GM19372 (cell line): ENCODE data around the gene IGSF21.

Experiments
- ATAC-seq: cut with Tn5 transposase; IDR thresholded peaks from one replicate; pipeline ENCODE4 v1.9.1; 2021; ENCODE audit warnings: mild to moderate bottlenecking, low read depth, moderate library complexity; ENCODE audit not compliant: unreplicated experiment

The IGSF21 gene

DNA sequence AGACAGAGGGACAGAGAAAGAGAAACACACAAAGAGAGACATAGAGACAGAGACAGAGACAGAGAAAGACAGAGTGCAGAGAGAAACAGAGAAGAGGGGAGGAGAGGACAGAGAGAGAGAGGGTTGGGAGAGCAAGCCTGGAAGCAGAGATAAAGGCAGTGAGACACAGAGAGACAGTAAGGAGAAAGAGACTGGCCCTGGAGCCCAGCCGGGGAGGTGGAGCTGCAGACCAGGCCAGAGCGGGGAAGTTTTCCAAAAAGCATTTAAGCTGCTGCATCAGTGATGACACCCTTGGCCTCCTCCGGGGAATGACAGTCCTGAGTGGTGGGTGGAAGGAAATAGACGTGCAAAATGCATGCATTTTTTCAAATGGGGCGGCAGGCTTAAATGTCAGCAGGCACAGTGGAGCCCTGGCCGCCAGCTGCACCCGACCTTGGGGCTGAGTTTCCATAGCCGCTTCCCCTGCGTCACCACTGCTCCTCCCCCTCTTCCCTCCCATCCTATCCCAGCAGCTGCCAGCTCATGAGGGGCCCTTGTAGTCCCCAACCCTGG is 277.7 kb downstream of the IGSF21 start:
- ATAC-seq = no peak

- ATAC-seq = no peak
Measured at GRCh38 chr1:18386591-18386990, 279.0 kb downstream of the IGSF21 start.

DNA sequence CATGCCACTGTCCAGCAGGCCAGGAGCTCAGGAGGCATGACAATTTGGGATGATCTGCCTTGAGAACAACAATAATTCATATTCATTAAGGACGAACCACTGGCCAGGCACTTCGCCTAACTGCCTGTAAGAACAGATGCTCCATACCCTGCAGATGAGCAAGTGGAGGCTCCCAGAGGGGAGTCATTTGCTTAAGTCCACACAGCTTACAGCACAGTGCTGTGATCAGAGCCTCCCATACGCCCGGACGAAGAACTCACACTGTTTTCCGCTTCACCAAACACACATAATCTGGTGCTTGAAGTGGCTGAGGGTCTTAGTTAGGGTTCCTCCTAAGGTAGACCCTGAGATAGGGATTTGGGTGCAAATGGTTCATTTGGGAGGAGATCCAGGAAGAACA is 279.7 kb downstream of the IGSF21 start:
- ATAC-seq = no peak

- ATAC-seq = no peak
Measured at GRCh38 chr1:18390953-18391352, 283.4 kb downstream of the IGSF21 start.

DNA sequence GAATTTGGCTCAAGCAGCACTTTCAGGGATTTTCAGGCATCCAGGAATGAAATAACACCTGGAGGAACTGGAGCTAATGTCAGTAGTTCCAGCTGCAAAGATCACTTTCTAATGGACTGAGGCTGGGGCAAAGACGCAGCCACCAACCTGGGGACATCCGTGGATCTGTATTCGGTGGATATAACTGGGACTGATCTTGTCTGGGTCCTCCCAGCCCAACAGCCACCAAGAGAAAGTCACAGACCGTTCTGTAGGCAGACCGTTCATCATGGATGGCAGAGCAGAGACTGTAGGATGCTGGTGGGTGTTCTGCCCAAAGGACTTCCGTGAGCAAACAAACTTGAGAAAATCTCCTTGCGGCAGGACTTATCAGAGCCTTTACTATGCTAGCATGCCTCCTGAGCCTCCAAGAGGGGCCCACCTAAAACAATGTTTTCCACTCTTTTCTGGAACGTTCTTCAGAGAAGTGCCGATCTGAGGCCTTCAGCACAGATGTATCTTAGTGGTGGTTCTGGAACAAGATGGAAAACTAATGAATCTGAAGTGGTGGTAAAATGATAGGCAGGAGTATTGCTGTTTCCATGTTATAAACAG is 287.1 kb downstream of the IGSF21 start:
- ATAC-seq = no peak

GRCh38 chr1:18396247-18396980 is 288.8 kb downstream of the IGSF21 start:
- ATAC-seq = no peak

DNA sequence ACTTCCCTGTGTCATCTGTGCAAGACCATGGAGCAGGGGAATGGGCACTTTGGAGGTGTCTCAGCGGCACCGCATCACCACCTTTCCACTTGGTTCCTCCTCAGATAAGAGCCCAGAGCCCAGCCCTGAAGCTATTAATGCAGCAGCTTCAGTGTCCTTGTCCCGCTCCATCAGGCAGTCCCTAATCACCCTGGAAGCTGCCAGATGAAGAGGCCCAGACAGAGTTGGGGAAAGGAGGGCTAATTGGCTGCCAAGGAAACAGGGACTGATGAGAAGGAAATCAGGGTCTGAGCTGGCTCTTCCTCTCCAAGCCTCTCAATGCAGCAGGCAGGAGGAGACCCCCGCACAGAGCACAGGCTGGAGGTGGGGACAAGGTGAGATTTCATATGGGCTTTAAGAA is 290.0 kb downstream of the IGSF21 start:
- no peak for ATAC-seq

DNA sequence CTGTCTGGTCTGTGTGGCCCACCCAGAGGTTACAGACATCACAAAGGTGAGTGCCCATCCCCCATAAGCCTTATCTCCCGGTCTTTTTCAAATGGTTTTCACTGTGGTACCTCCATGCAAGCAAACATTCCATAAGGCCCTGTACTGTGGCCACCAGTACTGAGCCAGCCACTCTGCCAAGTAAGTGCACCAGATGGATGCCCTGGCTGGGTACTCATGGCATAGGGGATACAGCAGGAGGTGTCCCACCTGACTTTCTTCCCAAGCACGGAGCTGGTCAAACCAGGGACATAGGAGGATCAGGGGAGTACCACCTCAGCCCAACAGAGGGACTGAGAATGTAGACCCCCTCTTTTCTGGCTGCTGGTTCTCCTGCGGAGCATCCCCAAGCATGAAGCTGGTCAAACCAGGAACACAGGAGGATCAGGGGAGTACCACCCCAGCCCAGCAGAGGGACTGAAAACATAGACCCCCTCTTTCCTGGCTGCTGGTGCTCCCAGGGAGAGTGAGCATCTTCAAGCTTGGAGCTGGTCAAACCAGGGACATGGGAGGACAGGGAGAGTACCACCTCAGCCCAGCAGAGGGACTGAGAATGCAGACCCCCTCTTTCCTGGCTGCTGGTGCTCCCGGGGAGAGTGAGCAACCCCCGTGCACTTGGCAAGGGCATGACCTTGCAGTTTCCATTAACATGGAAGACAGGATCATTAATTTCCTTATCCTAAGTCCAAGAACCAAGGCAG is 291.4 kb downstream of the IGSF21 start:
- no peak for ATAC-seq

DNA sequence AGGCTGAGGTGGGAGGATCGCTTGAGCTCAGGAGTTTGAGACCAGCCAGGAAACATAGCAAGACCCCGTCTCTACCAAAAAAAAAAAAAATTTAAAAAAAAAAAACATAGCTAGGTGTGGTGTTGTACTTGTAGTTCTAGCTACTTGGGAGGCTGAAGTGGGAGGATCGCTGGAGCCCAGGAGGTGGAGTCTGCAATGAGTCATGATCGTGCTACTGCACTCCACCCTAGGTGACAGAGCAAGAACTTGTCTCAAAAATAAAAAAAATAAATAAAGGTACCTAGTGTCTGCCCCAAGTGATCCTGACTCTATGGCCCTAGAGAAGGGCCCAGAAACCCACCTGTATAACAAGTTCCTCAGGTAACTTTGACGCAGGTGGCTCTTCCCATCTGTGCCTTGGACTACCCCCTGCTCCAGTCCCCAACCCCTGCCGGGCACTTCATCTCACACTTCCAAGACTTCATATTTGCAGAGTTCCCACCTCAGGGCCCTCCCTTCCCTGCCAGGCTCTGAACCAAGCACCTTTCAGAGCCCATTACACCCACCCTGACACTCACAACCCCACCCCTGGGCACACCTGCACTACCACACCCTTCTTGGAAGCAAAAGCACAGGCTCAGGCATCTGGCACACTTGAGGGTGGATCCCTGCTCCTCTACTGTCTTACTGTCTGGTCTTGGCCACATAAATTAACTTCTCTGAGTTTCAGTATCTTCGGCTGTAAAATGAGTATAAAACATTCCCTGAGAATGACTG is 292.9 kb downstream of the IGSF21 start:
- no peak for ATAC-seq

GRCh38 chr1:18401921-18402320 is 294.3 kb downstream of the IGSF21 start:
- ATAC-seq = no peak

GRCh38 chr1:18404460-18404859 is 296.9 kb downstream of the IGSF21 start:
- ATAC-seq = no peak

DNA sequence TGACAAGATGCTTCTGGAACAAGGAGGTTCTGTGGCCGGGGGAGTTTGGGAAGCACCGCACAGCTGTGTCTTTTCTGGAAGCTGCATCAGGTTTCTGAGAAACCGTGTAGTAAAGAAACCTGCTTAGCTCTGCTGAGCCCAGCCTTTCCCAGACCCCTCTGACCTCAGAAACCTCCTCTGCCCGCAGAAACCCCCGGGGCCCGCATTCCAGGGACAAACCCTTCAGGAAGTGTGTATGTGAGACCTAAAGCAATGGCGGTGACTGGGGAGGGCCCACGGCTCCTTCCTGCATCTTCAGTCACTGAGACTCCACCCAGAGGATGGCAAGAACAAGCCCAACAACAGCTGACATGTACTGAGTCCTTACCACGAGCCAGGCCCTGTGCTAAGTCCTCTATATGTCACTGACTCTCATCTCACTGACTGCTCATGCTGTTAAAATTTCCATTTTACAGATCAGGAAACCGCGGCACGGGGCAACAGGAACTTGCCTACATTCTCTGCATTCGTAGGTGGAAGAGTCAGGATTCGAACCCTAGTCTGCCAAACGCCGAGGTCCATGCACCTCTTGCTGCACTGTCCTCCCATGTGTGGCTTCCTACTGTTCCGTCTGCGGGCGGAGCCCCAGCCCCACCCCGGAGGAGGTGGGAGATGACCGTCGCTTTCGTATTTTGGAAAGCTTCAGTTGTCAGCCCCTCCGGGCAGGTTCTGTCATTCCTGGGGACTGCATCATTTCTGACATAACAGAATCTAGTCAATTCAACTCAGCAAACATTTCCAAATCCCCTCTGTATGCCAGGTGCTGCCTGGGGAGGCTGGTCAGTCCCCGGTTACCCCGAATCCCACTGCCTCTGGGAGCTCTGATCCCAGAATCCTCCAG is 299.8 kb downstream of the IGSF21 start:
- no peak for ATAC-seq

DNA sequence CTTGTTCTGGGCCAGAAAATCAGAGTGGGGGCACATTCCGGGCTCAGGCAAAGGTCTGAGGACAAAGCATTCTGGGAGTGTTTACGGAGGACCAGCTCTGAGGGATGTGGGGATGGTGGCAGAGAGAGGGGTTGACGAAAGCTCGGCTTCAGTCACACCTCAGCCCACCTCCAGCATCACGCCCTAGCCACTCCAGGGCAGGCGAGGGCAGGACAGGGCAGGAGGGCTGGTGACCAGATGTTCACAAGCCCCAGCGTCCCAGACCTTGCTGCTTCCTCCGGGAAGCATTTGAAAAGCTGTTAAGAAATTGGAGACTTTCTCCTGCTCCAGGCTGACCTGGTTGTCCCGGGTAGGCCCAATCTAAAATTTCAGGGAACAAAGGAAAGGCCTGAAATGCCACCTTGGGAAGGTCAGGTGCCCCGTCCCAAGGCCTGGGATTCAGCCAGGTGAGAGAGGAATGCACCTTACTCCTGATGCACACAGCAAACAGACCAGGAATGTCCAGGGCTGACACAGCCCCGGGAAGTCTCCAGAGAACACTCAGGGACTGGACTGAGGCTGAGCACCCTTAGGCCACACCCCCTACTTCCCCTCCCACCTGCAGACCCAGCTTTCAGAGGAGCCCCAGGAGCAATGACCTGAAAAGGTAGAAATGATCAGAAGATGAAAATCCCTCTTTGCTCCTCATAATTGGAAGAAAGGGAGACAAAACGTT is 301.2 kb downstream of the IGSF21 start:
- no peak for ATAC-seq

- ATAC-seq = no peak
Measured at GRCh38 chr1:18409609-18410237, 302.1 kb downstream of the IGSF21 start.

GRCh38 chr1:18410407-18410806 is 302.8 kb downstream of the IGSF21 start:
- no peak for ATAC-seq

- no peak for ATAC-seq
Measured at GRCh38 chr1:18411321-18411720, 303.7 kb downstream of the IGSF21 start.

DNA sequence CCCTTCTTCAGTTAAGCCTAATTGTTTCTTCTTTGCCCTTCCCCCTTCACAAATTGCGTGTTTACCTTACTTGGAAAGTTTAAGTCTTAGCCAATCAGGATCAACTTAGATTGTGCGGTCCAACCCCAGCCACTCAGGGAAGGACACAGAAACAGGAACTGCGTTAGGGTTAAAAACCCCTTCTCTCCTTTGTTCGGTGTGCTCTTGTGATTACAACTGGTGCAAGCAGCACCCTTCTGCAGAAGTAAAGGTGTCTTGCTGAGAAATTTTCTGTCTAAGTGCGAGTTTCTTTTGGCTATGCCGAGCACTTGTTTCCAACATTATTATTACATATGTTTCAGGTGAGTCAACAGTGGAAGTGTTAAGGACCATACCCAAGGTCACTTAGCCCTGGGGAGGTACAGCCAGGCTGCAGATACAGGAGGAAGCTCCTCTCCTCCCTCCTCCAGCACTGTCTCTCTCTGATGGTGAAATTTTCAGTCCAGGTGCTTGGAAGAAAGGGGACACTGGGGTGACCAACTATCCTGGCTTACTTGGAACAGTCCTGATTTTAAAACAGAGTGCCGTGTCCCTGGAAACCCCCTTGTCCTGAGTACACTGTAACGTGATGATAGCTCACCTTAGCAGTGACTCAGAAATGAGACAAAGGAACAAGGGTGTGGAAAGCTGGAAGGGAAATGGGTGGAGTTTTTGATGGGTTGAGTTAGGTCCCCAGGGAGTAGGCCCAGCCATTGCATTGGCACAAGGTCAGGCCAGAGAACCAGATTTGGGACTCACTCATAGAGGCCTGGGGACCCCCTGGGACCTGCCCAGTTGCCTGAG is 304.4 kb downstream of the IGSF21 start:
- ATAC-seq = no peak

DNA sequence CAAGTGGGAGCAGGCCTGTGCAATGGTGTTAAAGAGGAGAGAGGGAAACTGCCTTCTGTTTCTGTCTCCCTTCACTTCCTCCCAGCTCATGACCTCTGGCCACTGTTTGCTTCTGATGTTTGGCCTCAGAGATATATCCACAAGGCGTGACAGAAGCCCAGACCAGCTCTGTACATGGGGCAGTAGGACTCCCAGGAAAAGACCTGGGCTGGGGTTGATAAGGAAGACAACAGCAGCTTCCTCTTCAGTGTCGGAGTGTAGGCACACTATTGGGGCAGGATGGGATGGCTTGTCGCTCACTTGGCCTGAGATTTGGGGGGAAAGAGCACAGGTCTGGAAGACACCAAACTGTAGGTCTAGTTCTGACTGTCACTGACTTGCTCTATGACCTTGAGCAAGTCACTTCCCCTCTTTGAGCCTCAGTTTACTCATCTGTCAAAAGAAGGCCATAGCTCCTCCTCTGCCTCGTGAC is 305.3 kb downstream of the IGSF21 start:
- no peak for ATAC-seq
